Smooth muscle cell (in vitro differentiated cells): ENCODE measurements around the gene RCBTB2. TPM values are rescaled to one million over a fixed set of nuclear protein-coding genes. Genes with fewer than 3 reads are reported as not detected.

Experiments used
- DNase-seq: peaks from one replicate; lab custom pipeline; 2025; ENCODE audit not compliant: unreplicated experiment; lab: John Stamatoyannopoulos, UW
- H2AFZ ChIP-seq: fragments of 200-600 bp; sonication (generic); 2 replicates; pipeline ENCODE4 v1.6.0; 2016; ENCODE audit warnings: antibody characterized with exemption, low read depth, mild to moderate bottlenecking
- H3F3A ChIP-seq: fragments of 200-600 bp; sonication (generic); 2 replicates; pipeline ENCODE4 v1.6.0; 2017; ENCODE audit warnings: antibody characterized with exemption, low read depth
- H3K27ac ChIP-seq: fragments of 200-600 bp; sonication (generic); 2 replicates; pipeline ENCODE4 v1.5.1; 2016; ENCODE audit warnings: low read depth, mild to moderate bottlenecking
- H3K27me3 ChIP-seq: fragments of 200-600 bp; sonication (generic); 2 replicates; pipeline ENCODE4 v1.6.1; 2016; ENCODE audit warnings: low read depth, mild to moderate bottlenecking
- H3K36me3 ChIP-seq: fragments of 200-600 bp; sonication (generic); 2 replicates; pipeline ENCODE4 v1.5.1; 2016; ENCODE audit warnings: low read depth
- H3K4me1 ChIP-seq: fragments of 200-600 bp; sonication (generic); 2 replicates; pipeline ENCODE4 v1.5.1; 2016; ENCODE audit warnings: low read depth
- H3K4me2 ChIP-seq: fragments of 200-600 bp; sonication (generic); 2 replicates; pipeline ENCODE4 v1.6.0; 2016; ENCODE audit warnings: mild to moderate bottlenecking
- H3K4me3 ChIP-seq: fragments of 200-600 bp; sonication (generic); 2 replicates; pipeline ENCODE4 v1.5.1; 2016; ENCODE audit warnings: mild to moderate bottlenecking
- H3K79me2 ChIP-seq: fragments of 200-600 bp; sonication (generic); 2 replicates; pipeline ENCODE4 v1.6.0; 2016; ENCODE audit warnings: low read depth, mild to moderate bottlenecking
- H3K9ac ChIP-seq: fragments of 200-600 bp; sonication (generic); 2 replicates; pipeline ENCODE4 v1.6.0; 2016; ENCODE audit warnings: low read depth
- H3K9me3 ChIP-seq: fragments of 200-600 bp; sonication (generic); replicated peaks from 2 replicates; pipeline ENCODE4 v1.5.1; 2016; ENCODE audit warnings: low read depth
- H4K20me1 ChIP-seq: fragments of 200-600 bp; sonication (generic); 2 replicates; pipeline ENCODE4 v1.6.0; 2016; ENCODE audit warnings: low read depth
- CTCF ChIP-seq: fragments of 200-600 bp; sonication (generic); IDR thresholded peaks from 2 replicates; pipeline ENCODE4 v1.5.1; 2017; ENCODE audit warnings: borderline replicate concordance, mild to moderate bottlenecking, antibody characterized with exemption; ENCODE audit not compliant: insufficient read depth, poor library complexity, severe bottlenecking
- WGBS: methylation state at CpG from one replicate; pipeline ENCODE4 v1.1.7; 2016; ENCODE audit warnings: low lambda C conversion rate; 5-methylcytosine and 5-hydroxymethylcytosine counted together
- polyA plus RNA-seq: library from polyadenylated mRNA; unstranded; fragments of >200 nt; fragmentation: Nextera tagmentation; extraction: Ambion mirVana; gene quantifications from 2 replicates; pipeline ENCODE4 v1.2.1, GENCODE V29; 2016
- total RNA-seq: library from RNA; depleted of rRNA; stranded (reverse); fragments of >200 nt; gene quantifications from 2 replicates; pipeline ENCODE4 v1.2.3, GENCODE V29; 2014

Gene RCBTB2
- total and polyA plus RNA-seq, 2 experiments from 2014 or later, result 3.7 to 5.0 TPM

- 97% methylated on average over 2 of the region's 2 CpGs for WGBS
- no peaks in the 10 kb centered on the region for H3K36me3 ChIP-seq
- no peak overlapping the region for H2AFZ ChIP-seq
- no peaks in the 10 kb centered on the region for H3K9me3 ChIP-seq
- no peak for TF ChIP-seq CTCF
- H3K79me2 ChIP-seq, result no peaks in the 10 kb centered on the region
- H4K20me1 ChIP-seq, result no peaks in the 10 kb centered on the region
- H3K4me2 ChIP-seq, result no peak overlapping the region
- no peaks in the 10 kb centered on the region for H3K4me1 ChIP-seq
- no peak overlapping the region for H3K27ac ChIP-seq
- H3F3A ChIP-seq, result no peaks in the 10 kb centered on the region
- H3K9ac ChIP-seq, result no peak overlapping the region
- DNase-seq, result no peak
- H3K27me3 ChIP-seq, result no peaks in the 10 kb centered on the region
- H3K4me3 ChIP-seq, result no peak overlapping the region
These were observed 4.9 kb downstream of the RCBTB2 start for GRCh38 chr13:48527955-48528354.

GRCh38 chr13:48526286-48526685, 6.6 kb downstream of the RCBTB2 start:
- DNase-seq, result no peak
- Histone ChIP-seq H3K9me3 (no peaks in the 10 kb centered on the region), H3K36me3 (no peaks in the 10 kb centered on the region), H4K20me1 (no peaks in the 10 kb centered on the region), H3K27ac (no peak overlapping the region), H3K4me2 (no peak overlapping the region), H3F3A (no peaks in the 10 kb centered on the region), H3K4me3 (no peak overlapping the region), H2AFZ (no peak overlapping the region), H3K9ac (no peak overlapping the region), H3K4me1 (no peaks in the 10 kb centered on the region), H3K27me3 (no peaks in the 10 kb centered on the region), H3K79me2 (no peaks in the 10 kb centered on the region)
- TF ChIP-seq CTCF, result no peak
- 96% methylated on average over 10 of the region's 10 CpGs for WGBS

DNA sequence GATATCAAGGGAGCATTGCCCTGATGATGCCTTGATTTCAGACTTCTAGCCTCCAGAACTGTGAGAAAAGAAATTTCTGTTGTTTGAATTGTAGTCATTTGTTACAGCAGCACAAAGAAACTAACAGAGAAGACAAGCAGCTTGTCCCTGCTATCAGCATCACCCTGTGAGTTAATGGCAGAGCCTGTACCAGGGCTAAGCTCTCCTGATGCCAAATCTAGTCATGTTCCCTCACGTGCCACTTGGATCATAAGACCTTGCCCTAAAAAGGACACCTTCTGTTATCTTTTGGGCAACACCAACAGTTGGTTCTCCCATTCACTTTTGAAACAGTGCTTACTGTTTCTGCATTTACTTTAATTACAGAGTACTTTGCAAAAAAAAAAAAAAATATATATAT, 14.8 kb downstream of the RCBTB2 start:
- TF ChIP-seq CTCF, result no peak
- no peaks in the 10 kb centered on the region for H3K36me3 ChIP-seq
- no peaks in the 10 kb centered on the region for H3F3A ChIP-seq
- H2AFZ ChIP-seq, result no peak overlapping the region
- H3K9me3 ChIP-seq, result no peaks in the 10 kb centered on the region
- no peaks in the 10 kb centered on the region for H3K79me2 ChIP-seq
- no peak for DNase-seq
- no peak overlapping the region for H3K4me2 ChIP-seq
- no peak overlapping the region for H3K9ac ChIP-seq
- H3K4me1 ChIP-seq, result no peaks in the 10 kb centered on the region
- no peak overlapping the region for H3K27ac ChIP-seq
- no peak overlapping the region for H3K4me3 ChIP-seq
- no peaks in the 10 kb centered on the region for H4K20me1 ChIP-seq
- 93% methylated on average over 1 of the region's 1 CpG for WGBS
- H3K27me3 ChIP-seq, result no peaks in the 10 kb centered on the region

DNA sequence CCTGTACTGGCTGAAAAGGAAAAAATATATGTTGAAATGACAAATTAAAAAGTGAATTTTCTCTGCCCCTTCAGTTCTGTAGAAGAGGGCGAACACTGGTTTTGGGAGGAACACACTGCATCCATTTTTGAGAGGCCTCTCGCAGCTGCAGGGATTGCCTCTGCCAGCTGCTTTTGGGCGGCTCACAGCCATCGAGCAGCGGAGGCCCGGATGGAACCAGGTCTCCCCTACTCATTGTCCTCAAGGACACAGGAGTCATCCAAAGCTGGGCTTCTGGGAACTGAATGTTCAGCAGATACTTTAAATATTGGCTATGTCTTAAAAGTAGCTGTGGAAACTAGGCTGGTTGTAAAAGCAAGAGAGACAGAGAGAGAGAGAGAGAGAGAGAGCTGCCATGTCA, 17.1 kb downstream of the RCBTB2 start:
- Histone ChIP-seq H3K4me3 (no peak overlapping the region), H3K4me1 (no peaks in the 10 kb centered on the region), H3K79me2 (no peaks in the 10 kb centered on the region), H3K4me2 (no peak overlapping the region), H3K9me3 (no peaks in the 10 kb centered on the region), H3F3A (no peaks in the 10 kb centered on the region), H3K9ac (no peak overlapping the region), H3K36me3 (no peaks in the 10 kb centered on the region), H3K27me3 (no peaks in the 10 kb centered on the region), H3K27ac (no peak overlapping the region), H4K20me1 (no peaks in the 10 kb centered on the region), H2AFZ (no peak overlapping the region)
- TF ChIP-seq CTCF, result no peak
- DNase-seq, result no peak
- 92% methylated on average over 6 of the region's 6 CpGs for WGBS
